ENCODE measurements around the gene ACKR3.

The ACKR3 gene

DNA sequence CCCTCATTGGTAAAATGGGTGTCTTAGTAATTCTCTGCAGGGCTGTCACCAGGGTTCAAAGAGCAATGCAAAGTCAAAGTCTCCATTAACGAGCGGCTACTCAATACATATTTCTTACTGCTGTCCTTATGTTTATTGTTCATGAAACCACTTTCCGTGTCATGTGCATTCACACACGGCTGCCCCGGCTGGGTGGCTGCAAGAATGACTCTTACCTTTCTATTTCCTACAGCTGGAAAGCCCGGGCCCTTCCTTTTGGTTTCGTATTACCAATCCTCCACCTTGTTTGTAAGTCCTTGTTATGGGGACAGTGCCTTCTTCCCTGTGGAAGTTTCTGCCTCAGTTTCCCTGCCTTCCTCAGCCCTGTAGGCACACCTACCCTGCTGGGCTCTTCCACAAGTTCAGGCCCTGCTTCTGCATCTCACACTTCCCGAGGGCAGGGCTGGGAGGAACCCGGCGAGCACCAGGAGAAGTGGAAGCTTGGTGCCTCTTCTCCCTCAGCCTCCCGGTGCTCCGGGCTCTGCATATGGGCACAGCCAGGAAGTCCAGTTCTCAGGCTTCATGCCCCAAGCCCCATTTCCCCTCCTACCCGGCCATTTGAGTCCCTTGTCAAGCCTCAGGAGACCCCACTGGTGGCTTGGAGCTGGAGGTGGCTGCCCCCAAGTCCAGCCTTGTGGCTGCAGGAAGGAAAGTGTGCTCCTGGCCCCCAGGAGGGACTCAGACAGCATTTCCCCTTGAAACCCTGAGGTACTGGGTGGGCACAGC, 18.7 kb upstream of the ACKR3 start:
- no peak for DNase-seq

DNA sequence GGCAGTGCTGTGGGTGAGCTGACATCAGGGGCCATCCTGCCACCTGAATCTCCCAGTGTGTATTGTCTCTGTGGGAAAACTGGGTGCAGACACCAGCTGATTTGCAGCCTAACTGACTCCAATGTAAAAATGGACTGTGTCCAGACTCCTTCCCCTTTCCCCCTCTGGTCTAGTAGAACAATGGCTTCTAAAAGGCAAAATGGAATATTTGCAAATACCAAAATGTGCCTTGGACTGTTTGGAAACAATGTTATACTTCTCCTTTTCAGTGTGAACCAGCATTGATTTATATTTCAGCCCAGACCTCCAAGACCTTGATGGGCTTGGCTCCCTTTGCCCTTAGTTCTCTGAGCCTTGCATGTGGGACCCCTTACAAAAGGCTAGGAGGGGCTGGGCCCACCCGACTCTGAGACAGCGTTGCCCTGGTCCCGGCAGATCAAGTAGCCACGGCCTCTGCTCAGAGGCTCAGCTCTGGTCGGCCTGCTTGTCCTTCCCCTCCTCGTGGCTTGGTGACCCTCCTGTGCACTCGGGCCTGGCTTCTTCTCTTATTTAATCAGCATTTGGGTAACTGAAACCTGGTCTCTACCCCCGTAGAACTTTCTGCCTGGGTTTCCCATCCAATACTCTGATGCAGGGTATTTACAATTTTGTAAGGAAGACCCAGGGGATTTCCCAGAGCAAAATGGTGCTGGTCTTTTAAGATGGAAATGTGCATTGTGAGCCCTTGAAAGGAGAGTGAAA, 18.0 kb upstream of the ACKR3 start:
- DNase-seq = no peak

DNA sequence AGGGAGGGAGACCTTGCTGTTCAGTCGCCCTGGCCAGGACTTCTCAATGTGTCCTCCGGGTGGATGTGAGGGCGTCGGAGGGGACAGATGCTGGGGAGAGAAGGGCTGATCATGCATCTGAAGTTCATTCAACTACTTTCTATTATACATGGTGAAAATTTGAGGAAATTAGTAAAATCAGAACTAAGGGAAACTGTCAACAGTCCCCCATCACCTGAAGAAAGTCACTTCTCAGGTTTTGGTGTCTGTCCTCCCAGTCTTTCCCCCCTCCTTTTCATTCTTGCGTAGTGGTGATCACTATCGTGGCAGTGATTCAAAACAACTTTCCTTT, 17.4 kb upstream of the ACKR3 start:
- no peak for DNase-seq

DNA sequence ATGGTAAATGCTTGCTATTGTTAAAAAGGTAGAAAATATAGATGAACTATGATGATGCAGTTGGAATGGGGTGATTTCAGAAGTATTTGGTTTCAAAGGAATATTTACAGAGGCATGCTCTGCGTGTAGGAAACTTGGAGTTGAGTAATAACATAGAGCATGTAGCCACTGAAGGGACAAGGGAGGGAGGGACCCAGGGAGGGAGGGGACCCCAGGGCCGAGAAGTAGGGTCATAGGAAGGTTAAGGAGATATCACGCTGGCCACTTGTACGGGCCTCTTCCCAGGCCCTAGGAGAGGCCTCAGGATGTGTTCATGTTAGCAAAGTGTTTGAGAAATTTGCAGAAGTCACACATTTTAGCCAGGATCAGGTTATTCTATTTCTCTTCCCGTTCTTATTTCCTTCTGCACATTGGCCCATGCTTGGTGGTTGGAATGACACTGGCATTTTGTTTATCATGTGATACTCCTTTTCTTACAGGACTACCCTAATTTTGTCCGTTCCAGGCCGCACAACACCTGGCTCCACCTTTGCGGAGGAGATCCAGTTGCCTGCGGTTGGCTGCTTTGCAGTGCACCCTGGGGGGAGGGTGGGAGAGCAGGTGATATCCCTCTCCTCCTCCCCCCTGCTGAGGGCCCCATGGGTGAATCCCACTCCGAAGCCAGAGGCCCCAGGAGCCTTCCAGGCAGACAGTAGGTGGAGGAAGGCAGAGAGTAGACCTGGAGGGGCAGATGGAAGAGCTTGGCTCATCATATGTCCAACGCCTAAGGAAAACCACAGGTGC, 16.9 kb upstream of the ACKR3 start:
- DNase-seq = no peak

DNA sequence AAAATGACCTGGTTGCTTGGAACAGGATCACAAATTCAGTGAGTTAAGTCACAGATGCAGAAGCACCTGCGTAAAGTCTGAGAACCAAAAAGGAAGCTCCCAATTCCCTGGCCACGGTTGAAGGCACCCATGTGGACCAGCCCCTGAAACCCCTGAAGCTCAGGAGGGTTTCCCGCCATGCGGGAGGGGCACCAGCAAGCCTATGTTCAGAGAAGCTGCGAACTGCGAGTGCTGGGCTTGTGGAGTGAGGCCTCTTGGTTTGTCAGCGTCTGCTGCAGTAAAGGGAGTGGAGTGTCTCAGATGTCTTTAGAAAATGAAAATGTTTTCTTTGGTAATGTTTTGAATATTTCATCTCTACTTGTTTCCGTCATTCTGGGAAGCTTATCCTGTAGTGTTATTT, 16.1 kb upstream of the ACKR3 start:
- DNase-seq = no peak

DNA sequence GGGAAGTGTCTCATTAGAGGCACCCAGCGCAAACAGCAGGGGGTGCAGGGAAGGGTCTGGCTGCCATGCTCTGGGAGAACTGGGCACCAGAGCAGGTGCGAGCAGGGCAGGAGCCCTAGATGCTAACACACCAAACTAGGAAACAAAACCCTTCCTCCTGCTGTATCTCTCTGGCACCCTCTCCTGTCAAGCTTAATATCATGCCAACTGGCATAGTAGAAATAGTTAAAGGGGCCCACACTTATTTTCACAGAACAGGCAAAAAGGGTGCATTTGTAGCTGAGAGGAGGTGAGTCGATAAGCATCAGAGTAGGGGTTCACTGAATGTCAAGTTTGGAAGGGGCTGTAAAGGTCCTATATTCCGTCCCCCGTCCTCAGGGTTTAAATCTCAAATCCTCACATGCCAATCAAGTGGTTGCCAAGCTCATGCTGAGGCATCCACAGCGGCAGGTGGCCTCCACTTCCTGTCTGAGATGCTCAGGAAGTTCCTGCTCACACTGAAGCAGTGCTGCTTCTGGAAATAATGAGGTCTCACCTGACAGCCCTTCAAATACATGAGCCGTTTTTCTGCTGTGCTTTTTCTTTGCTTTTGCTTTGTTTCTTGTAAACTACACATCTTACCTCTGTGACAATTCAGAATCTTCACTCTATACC, 14.9 kb upstream of the ACKR3 start:
- DNase-seq = no peak

DNA sequence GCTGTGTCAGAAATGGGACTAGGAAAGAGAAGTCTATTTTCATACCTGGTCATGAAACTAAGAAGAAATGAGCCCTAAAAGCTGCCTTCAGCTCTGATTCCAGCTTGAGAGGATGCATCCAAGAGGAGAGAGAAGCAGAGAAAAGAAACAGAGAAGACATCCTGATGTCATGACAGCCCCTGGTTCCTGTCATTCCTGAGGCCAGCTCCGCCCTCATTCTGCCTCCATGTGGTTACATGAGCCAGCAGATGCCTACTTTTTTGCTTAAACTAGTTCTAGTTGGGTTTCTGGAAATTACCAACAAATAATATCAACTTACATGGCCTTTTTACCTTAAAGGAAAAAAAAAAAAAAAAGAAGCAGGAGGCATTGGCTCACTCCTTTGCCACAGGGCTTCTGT, 14.1 kb upstream of the ACKR3 start:
- DNase-seq = no peak

DNA sequence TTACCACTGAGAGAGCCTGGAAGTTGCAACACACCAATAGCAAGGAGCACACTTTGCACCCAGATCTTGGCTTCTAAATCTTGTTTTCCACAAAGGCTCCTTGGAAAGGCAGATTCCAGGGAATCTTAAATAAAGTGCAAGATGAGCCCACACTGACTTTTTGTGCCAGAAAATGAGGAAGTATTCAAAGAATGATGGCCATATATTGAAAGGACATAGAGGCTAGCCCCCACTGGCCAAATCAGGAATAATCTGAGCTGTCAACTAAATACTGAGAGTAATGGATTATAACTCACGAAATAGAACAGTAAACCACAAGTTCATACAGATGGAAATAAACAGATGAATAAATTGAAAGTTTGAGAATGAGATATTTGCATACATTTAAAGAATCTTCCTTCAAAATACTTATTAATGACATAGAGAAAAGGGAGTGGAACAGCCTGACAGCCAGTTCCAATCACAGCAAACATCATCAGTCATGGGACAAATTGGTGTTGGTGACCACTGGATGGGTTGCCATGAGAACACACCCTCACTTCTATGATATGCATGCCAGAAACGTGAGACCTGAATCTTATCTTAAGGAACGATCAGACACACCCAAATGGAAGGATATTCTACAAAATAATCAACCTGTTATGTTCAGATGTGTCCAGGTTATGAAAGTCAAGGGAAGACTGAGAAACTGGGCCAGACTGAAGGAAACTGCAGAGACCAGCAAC, 12.2 kb upstream of the ACKR3 start:
- DNase-seq = no peak

DNA sequence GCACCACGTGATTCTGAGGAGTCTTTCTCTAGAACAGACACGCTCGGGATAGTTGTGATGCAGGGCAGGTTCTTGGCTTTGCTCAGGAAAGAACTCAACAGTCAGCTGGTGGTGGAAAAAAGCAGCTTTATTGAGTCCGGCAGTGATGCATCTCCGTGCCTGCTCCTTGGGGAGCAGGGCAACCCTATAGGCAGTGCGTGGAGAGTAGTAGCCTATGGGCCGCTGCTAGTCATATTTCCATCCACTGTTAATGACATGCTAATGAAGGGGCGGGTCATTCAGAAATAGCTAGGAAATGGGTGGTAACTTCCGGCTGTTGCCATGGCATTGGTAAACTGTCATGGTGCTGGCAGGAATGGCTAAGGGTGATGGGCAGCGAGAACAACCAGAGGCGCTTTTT, 11.6 kb upstream of the ACKR3 start:
- DNase-seq = no peak

DNA sequence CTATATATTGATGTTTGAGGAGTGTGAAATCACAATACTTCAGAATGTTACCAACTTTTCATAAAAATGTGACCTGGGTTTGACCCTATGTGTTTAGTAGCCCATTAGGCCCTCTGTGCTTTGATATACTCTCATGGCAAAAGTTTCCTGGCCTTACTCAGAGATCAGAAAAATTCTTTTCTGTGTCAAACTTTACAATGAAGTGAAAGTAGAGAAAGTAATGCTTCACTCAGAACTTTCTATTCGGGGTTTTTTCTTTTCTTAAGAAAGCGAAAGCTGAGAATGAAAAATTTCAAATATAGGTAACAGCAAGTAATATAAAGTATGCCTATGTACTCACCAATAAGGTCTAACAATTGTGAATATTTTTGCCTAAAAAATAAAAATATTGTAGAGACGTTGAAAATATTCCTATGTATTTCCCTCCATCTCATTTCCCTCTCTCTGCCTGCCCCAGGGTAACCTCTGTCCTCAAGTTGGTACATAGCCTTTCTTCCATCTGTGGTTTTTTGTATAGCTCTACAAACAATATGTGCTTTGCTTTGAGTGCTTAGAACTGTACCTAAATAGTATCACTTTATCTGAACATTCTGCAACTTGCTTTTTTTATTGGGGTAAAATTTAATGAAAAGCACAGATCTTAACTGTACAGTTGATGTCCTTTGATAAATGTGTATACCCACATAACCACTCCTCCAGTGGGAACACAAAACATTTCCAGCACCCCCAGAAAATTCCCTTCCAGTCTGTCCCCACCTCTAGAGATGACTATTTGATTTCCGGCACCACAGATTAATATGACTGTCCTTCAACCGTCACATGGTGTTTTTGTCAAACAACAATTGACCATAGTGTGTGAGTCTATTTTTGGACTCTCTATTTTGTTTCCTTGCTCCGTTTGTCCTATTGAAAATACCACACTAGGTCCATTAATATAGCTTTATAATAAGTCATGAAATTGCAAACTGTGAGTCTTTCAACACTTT, 10.3 kb upstream of the ACKR3 start:
- no peak for DNase-seq

DNA sequence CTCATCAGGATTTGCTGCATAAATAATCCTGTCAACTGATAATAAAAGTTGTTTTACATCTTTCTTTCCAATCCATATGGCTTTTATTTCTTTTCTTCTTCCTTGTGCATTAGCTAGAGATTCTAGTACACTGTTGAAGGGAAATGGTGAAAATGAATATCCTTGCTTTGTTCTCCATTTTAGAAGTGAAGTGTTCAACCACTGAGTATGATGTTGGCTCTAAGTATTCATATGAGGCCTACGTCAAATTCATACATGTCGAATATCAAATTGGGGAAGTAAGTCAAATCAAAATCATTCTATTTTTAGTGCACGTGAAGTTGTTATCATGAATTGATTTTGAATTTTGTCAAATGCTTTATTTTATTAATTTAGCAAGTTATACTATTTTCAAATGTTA, 7.8 kb upstream of the ACKR3 start:
- DNase-seq = no peak

DNA sequence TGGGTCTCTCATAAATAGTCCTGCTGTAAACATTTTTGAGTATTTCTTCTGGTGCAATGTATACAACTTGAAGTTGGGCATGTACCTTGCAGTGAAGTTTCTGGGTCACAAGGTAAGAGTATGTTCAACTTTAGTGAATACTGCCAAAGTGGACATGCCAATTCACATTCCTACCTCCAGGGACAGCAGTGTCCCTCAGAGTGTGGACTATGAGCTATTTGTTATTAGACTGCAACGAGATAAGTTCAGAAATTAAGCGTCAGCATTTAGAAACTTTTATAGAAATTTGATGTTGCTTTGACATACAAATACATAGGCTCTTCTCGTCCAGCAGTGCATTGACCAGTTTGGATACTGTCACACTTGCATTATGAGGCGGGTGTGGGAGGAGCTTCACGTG, 7.2 kb upstream of the ACKR3 start:
- no peak for DNase-seq

DNA sequence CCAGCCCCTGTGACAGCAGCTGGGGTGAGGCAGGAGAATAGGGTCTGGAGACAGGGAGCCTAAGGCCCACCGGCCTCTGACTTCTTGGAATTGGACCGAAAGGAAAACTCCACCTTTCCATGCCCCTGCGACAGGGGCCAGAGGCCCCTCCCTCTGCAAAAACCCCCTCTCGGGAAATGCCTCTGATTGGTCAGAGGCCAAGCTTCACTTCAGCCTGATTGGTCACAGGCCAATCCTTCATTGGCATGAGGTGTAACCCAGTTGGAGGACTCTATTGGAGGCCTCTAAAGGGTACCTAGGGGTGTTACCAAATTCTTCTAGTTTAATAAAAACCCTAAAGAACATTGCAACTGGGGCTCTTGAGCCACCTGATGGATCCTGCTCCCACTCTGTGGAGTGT, 5.7 kb upstream of the ACKR3 start:
- DNase-seq = no peak

DNA sequence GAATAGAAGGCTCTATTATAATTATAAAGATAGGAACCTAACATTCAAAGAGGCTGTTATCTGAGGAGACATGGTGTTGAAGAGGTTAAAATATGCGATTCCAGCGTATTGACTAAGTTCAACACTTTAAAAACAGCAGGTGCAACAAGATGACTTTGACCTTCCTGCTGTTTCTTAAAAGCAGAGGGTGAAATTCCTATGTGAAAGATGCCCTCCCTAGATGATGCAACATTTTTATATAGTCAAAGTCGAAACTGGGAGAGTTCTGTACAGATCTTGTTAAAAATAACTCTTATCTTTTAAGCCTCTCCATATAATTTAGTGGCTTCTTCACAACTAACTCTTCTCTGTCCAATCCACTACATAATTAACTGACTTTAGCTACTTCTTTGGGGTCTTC, 4.4 kb upstream of the ACKR3 start:
- no peak for DNase-seq

DNA sequence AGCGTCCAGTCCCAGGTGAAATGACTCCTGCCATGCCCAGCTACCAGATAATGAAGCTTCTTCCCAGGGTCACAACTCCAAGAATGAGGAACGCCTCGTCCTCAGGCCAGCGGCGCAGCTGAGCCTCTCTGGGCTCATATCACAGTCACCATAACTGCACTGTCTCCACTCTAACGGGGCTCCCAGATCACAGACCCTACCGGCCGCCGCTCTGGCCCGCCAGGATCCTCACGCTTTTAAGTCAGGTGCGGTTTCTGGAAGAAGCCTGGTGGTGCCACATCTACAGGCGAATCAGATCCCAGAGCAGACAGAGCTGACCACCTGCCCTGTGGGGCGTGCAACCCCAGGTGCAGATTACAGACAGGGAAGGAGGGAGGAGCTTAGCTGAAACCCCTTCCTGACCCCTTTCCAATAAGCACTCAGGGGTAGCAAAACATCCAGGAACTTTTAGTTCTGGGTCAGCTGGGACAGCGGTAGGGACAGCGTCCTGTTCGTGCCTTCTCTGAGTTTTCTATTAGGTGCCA, 3.7 kb upstream of the ACKR3 start:
- DNase-seq = no peak

DNA sequence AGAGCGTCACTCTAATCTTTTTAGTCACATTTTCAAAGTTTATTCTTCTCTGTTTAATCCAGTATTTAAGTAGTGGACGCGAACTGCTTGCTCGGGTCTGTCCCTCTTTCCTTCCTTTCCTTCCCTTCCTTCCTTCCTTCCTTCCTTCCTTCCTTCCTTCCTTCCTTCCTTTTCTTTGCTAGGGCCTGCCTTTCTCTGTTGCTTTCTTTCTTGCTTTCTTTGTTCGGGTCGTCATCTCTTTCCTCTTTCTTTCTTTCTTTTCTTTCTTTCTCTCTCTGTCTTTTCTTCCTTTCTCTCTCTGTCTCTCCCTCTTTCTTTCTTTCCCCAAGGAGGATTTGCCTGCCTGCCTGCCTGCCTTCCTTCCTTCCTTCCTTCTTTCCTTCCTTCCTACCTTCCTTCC, 3.0 kb upstream of the ACKR3 start:
- no peak for DNase-seq

DNA sequence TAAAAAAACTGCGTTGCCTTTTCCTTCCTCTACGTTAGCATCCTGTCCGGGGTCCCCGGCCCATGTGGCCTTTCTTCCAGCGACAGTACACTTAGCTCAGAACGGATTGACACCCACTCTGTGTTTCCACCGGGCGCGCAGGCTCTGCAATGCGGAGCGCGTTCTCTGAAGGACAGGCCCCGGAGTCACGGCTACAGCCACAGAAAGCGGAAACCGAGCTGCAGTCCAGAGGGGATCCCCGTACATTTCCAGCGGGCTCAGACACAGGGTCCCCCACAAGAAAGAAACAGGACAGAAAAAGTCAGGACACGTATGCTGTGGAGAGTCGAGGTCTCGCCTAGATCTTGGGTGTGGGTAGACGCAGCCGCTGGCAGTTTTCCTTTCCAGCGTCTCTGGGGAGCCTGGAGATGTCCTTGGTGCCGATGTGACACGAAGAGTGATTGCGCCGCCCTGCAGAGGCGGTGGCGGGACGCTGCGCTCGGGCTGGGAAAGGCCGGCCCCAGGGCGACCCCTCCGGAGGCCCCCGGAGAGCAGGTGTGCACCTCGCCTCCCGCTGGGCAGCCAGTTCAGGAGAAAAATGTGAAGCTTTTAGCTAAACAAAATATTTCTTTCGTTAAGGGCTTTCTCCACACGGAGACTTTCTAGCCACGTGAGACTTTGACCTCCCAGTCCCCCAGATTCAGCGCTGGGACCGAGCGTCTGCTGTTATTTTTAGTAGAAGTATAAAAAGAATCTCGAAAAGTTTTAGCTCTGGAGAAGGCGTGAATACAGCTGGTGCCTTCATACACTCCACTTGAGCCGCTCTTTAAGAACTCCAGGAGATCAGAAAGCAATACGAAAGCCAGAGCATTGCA, 1.3 kb upstream of the ACKR3 start:
- DNase-seq = peak; percentile 69

DNA sequence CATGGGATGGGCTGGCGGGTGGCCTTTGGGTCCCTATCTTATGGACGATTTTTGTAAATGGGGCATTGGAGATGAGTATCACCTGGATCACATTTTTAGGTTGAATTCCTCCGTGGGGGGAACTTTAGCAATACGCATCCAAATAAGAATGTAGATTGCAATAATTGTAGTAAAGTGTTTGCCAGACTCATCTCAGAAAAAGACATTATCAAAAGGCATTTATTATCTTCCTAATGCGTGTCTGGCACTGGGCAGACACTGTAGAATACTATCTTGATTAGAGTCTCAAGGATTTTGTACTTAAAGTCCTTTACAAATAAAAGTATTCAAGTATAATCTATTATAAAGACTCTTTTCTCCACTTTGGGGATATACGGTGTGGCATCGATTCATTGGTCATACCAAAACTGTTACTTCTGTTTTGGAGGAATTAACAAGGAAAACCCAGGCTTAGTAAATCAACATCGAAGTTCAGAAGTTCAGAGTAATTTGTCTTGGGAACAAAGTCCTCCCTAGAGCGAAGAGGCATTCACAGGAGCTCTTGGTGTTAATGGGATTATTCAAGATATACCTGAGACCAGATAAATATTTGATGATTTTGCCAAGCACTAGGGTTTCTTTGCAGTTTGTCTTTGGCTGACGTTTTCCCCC, 578 bp upstream of the ACKR3 start:
- DNase-seq = no peak

DNA sequence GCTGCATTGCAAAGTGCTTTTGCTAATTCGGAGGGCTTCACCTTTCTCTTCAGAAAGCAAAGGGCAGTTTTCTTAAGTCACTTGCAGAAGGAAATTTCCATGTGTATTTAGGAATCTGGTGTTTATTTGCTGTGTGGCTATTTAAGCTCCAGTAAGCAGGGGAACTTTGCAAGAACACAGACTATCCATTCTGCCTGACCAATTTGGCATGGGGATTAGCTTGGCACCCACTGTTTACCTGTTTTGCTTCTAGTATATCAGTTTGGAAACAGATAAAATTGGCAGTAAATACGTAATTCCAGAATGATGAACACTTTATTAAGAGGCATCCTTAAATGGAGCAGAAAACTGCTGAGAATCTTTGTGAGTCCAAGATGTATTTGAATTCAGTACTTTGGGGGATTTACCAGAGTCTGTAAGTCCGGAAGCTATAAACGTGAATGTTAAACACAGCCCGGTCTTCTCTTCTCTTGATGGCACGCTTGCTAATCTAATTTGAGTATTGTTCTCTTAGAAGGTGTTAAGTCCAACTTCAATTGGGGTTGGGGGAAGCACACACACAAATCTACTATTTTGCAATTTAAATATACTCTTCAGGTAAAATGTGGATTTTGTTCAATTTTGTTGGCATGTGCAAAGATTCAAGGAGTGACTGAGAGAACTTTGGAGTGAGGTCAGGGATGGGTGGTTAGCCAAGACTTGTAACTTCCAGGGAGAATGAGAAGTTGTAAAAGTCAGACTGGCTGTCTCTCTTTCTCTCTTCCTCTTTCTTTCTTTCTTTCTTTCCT, 650 bp downstream of the ACKR3 start:
- DNase-seq = no peak
